ENCODE data around the gene CPEB1.
A peak's percentile ranks its signal among the peaks of the same experiment; 100 is the strongest.

Gene CPEB1

DNA sequence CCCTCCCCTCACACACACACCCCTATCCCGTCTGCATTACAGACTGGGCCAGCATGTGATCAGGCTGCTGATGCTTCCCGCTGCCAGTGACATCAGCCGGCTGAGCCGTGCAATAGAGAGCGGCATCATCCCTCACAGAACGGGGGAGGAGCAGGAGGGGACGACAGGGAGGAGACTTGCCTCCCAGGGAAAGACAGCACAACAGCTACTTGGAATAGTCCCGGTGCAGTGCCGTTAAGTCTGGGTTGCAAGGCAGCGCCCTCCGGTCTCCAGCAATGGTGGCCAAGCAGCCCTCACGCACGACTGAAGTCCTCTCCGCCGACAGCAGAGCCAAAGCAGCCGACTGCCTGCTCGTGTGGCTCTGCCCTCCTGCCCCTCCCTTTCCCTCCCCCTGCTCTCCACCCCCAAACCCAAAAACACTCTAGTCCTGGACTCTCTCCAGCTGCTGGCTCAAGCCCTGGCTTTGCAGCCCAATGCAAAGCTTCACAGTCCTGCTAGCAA is 75.4 kb downstream of the CPEB1 start:
- Histone ChIP-seq H3K9ac (ENCODE audit: low read length in 5 of 5) (peak overlapping the region in 2 of 5 donors; percentile 17 to 52), H3K27me3 (ENCODE audit: control insufficient read depth in 5 of 5, insufficient read depth in 4 of 5, low read length in 5 of 5) (peaks cover 0 to 14% (median 0%) of the 10 kb centered on the region in 5 donors), H3K9me3 (ENCODE audit: control insufficient read depth in 5 of 5, low read length in 5 of 5) (no peaks in the 10 kb centered on the region), H3K27ac (ENCODE audit: low read depth, low read length) (no peak overlapping the region), H3K36me3 (ENCODE audit: control insufficient read depth in 5 of 5, insufficient read depth in 5 of 5, low read length in 5 of 5) (no peaks in the 10 kb centered on the region), H3K4me1 (ENCODE audit: control insufficient read depth in 5 of 5, insufficient read depth in 5 of 5, low read length in 5 of 5) (peaks cover 0 to 15% (median 10%) of the 10 kb centered on the region in 5 donors), H3K4me3 (ENCODE audit: low read depth in 1 of 5, low read length in 5 of 5) (peak overlapping the region; percentile 61 to 83 (median 64))

DNA sequence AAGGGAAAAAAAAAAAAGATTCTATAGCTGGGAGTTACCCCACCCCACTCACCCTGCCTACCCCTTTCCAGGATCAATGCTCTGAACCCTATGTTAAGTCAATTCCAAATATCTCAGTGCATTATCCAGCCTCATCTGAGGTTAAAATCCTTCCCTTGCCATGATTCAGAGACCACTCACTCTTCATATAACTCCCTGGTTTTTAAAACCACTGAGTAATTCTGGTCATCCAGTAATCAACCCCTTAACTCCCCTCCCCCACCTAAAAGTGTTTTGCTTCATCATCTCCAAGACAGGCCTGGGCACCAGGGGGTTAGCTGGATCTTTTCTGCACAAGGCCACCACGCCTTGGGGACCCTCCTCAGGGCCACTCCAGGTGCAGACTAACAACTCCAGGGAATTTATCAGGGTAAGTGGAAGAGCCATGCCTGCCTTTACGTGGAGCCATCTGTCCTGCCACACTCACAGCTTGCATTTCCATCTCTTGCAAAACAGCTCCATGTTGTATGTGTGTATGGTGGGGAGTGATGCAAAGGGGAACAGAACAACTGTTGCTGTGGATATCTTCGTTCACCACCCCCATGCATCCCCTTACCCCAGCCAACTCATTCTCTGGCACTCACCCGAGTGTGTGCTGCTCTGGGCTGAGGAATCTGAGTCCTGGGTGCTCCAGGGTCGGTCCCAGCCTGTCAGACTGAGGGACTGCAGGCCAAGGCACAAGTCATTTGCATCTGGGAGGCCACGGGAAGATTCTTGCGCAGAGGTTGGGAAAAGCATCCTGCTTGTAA is 76.2 kb downstream of the CPEB1 start:
- no peaks in the 10 kb centered on the region for H3K36me3 ChIP-seq (ENCODE audit: control insufficient read depth in 5 of 5, insufficient read depth in 5 of 5, low read length in 5 of 5)
- no peaks in the 10 kb centered on the region for H3K9me3 ChIP-seq (ENCODE audit: control insufficient read depth in 5 of 5, low read length in 5 of 5)
- H3K27ac ChIP-seq (ENCODE audit: low read depth, low read length): no peak overlapping the region
- H3K9ac ChIP-seq (ENCODE audit: low read length in 5 of 5): peak overlapping the region in 1 of 5 donors; percentile 52
- H3K27me3 ChIP-seq (ENCODE audit: control insufficient read depth in 5 of 5, insufficient read depth in 4 of 5, low read length in 5 of 5): peaks cover 0 to 14% (median 0%) of the 10 kb centered on the region in 5 donors
- H3K4me1 ChIP-seq (ENCODE audit: control insufficient read depth in 5 of 5, insufficient read depth in 5 of 5, low read length in 5 of 5): peaks cover 0 to 15% (median 10%) of the 10 kb centered on the region in 5 donors
- H3K4me3 ChIP-seq (ENCODE audit: low read depth in 1 of 5, low read length in 5 of 5): peak overlapping the region in 4 of 5 donors; percentile 4 to 61 (median 14)

DNA sequence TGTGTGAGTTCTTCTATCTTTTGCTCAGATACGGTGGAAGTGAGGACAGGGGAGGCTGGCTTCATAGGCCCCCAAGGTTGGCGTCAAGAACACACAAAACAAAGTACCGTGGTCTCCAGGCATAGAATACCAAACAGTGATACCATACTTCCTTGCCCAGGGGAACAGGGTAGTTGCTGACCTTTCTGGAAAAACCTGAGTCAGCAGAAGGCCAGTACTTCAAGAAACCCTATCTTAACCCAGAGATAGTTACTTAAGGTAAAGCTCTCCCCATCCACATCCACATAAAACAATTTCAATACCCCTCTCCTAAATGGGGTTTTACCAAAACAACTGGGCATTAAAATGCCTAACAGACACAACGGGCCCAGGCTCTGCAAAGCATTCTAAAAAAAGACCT is 77.3 kb downstream of the CPEB1 start:
- H3K27ac ChIP-seq (ENCODE audit: low read depth, low read length): no peak overlapping the region
- H3K36me3 ChIP-seq (ENCODE audit: control insufficient read depth in 5 of 5, insufficient read depth in 5 of 5, low read length in 5 of 5): no peaks in the 10 kb centered on the region
- no peak overlapping the region for H3K4me3 ChIP-seq (ENCODE audit: low read depth in 1 of 5, low read length in 5 of 5)
- H3K9me3 ChIP-seq (ENCODE audit: control insufficient read depth in 5 of 5, low read length in 5 of 5): no peaks in the 10 kb centered on the region
- no peak overlapping the region for H3K9ac ChIP-seq (ENCODE audit: low read length in 5 of 5)
- peaks cover 0 to 14% (median 0%) of the 10 kb centered on the region in 5 donors for H3K27me3 ChIP-seq (ENCODE audit: control insufficient read depth in 5 of 5, insufficient read depth in 4 of 5, low read length in 5 of 5)
- H3K4me1 ChIP-seq (ENCODE audit: control insufficient read depth in 5 of 5, insufficient read depth in 5 of 5, low read length in 5 of 5): peaks cover 0 to 15% (median 10%) of the 10 kb centered on the region in 5 donors

DNA sequence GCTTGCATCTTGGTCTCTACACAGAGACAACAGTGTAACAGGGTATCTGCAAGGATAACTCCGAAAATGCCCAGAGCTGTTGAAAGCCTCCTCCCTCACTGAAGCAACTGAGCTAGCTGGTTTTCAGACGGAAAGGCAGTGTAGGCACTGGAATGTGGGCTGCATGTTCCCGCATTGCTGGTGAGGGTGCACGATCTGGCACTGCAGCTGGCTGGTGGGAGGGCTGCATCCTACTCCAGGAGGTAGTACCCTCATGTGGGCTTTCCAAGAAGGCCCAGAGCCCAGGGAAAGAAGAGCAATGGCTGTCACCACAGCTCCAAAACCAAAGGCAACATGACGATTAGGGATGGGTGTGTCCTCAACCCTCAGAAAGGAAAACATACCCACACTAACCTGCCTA is 78.2 kb downstream of the CPEB1 start:
- Histone ChIP-seq H3K9ac (ENCODE audit: low read length in 5 of 5) (no peak overlapping the region), H3K9me3 (ENCODE audit: control insufficient read depth in 5 of 5, low read length in 5 of 5) (no peaks in the 10 kb centered on the region), H3K27ac (ENCODE audit: low read depth, low read length) (no peak overlapping the region), H3K27me3 (ENCODE audit: control insufficient read depth in 5 of 5, insufficient read depth in 4 of 5, low read length in 5 of 5) (peaks cover 0 to 13% (median 0%) of the 10 kb centered on the region in 5 donors), H3K4me3 (ENCODE audit: low read depth in 1 of 5, low read length in 5 of 5) (no peak overlapping the region), H3K4me1 (ENCODE audit: control insufficient read depth in 5 of 5, insufficient read depth in 5 of 5, low read length in 5 of 5) (peaks cover 0 to 15% (median 10%) of the 10 kb centered on the region in 5 donors), H3K36me3 (ENCODE audit: control insufficient read depth in 5 of 5, insufficient read depth in 5 of 5, low read length in 5 of 5) (no peaks in the 10 kb centered on the region)

DNA sequence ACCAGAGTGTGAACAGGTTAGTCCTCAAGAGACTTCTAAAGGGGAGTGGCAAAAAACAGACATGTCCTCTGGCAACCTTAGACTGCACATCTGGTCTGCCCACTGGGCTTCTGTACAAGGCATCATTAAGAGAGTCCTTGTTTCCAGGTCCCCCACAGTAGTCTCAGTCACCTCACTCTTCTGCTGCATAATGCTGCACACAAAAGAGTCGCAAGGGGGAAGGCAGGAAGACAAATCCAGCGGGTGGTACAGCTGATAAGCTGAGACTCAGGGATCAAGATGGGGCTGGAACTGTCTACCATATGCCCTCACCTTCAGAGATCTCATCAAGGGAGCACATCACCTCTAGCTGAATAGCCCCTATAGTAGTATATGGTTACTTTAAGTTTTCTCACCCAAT is 79.5 kb downstream of the CPEB1 start:
- Histone ChIP-seq H3K27ac (ENCODE audit: low read depth, low read length) (no peak overlapping the region), H3K9me3 (ENCODE audit: control insufficient read depth in 5 of 5, low read length in 5 of 5) (no peaks in the 10 kb centered on the region), H3K9ac (ENCODE audit: low read length in 5 of 5) (no peak overlapping the region)

DNA sequence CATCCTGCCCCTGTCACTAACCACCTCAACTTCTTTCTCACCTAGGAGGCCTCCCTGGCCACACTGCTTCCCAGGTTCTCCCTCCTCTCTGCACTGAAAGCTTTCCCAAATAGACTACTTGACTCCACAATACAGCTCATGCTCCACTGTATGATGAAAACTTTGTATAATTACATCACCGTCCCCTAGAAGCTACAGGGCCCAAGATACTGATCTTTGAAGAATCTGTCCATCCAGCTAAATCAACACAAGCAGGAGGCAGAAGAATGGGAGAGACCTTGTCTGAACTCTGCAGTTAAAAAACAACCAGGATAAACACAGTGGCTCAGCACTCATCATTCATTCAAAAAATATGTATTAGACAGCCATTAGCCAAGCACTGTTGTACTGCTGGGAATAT is 80.5 kb downstream of the CPEB1 start:
- Histone ChIP-seq H3K27ac (ENCODE audit: low read depth, low read length) (no peak overlapping the region), H3K4me1 (ENCODE audit: control insufficient read depth in 5 of 5, insufficient read depth in 5 of 5, low read length in 5 of 5) (peaks cover 0 to 9% (median 4%) of the 10 kb centered on the region in 5 donors), H3K36me3 (ENCODE audit: control insufficient read depth in 5 of 5, insufficient read depth in 5 of 5, low read length in 5 of 5) (no peaks in the 10 kb centered on the region), H3K9me3 (ENCODE audit: control insufficient read depth in 5 of 5, low read length in 5 of 5) (no peaks in the 10 kb centered on the region), H3K27me3 (ENCODE audit: control insufficient read depth in 5 of 5, insufficient read depth in 4 of 5, low read length in 5 of 5) (peaks cover 0 to 4% (median 0%) of the 10 kb centered on the region in 5 donors), H3K4me3 (ENCODE audit: low read depth in 1 of 5, low read length in 5 of 5) (no peak overlapping the region), H3K9ac (ENCODE audit: low read length in 5 of 5) (no peak overlapping the region)

More for the DNA sequence above, 79.5 kb downstream of the CPEB1 start:
- H3K27me3 ChIP-seq (ENCODE audit: control insufficient read depth in 5 of 5, insufficient read depth in 4 of 5, low read length in 5 of 5): peaks cover 0 to 7% (median 0%) of the 10 kb centered on the region in 5 donors
- H3K4me1 ChIP-seq (ENCODE audit: control insufficient read depth in 5 of 5, insufficient read depth in 5 of 5, low read length in 5 of 5): peaks cover 0 to 15% (median 10%) of the 10 kb centered on the region in 5 donors
- H3K36me3 ChIP-seq (ENCODE audit: control insufficient read depth in 5 of 5, insufficient read depth in 5 of 5, low read length in 5 of 5): no peaks in the 10 kb centered on the region
- H3K4me3 ChIP-seq (ENCODE audit: low read depth in 1 of 5, low read length in 5 of 5): no peak overlapping the region

DNA sequence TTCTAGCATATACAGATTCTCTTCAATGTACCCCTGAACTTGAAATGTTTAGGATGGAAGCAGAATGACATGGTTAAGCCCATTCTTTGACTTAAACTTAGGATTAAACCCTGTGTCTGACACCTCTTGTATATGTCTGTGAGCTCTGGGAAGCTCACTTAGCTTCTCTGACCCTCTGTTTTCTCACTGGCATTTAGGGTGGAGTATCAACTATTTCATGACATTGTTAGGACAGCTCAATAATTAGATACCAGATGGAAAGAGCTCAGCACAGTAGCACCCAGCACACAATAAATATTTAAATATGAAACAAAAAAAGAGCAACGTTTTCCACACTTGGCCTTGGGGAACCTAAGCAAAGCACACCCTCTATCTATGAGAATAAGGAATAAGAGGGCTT is 88.7 kb downstream of the CPEB1 start:
- H3K27me3 ChIP-seq (ENCODE audit: control insufficient read depth in 5 of 5, insufficient read depth in 4 of 5, low read length in 5 of 5): no peaks in the 10 kb centered on the region
- H3K4me1 ChIP-seq (ENCODE audit: control insufficient read depth in 5 of 5, insufficient read depth in 5 of 5, low read length in 5 of 5): no peaks in the 10 kb centered on the region
- no peak overlapping the region for H3K4me3 ChIP-seq (ENCODE audit: low read depth in 1 of 5, low read length in 5 of 5)

DNA sequence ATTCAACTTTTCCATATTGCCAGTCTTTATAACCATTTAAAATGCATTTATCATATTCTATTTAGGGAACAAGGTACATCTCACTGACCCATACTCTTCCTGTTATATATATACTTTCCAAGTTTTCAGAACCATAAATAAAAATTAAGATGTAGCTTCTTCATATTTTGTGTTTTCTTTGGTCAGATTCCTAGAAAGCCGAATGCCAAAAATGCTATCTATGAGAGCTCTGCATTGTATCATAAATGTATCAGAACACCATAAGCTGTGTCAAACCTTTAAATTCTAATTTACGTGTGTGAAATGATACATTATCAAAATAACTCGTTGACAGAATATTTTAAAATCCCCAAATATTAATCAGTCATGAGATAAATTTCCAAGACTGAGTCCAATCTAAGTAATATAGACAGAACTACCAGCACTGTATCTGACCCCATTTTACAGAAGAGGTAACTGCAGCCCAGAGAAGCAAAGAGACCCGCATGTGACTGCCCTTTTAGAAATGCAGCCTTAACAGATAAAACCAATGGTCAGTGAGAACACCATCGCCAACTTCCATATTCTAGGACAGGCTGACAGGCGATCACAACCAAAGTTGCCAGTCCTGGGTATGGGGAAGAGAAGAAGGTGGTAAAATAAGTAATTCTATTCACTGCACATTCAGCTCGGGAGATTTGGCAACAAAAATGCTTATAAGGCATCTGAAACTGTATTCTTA is 90.7 kb downstream of the CPEB1 start:
- H3K9me3 ChIP-seq (ENCODE audit: control insufficient read depth in 5 of 5, low read length in 5 of 5): no peaks in the 10 kb centered on the region
- no peaks in the 10 kb centered on the region for H3K4me1 ChIP-seq (ENCODE audit: control insufficient read depth in 5 of 5, insufficient read depth in 5 of 5, low read length in 5 of 5)
- H3K27ac ChIP-seq (ENCODE audit: low read depth, low read length): no peak overlapping the region
- no peak overlapping the region for H3K4me3 ChIP-seq (ENCODE audit: low read depth in 1 of 5, low read length in 5 of 5)
- no peaks in the 10 kb centered on the region for H3K27me3 ChIP-seq (ENCODE audit: control insufficient read depth in 5 of 5, insufficient read depth in 4 of 5, low read length in 5 of 5)
- no peaks in the 10 kb centered on the region for H3K36me3 ChIP-seq (ENCODE audit: control insufficient read depth in 5 of 5, insufficient read depth in 5 of 5, low read length in 5 of 5)
- H3K9ac ChIP-seq (ENCODE audit: low read length in 5 of 5): no peak overlapping the region

More for the DNA sequence above, 88.7 kb downstream of the CPEB1 start:
- Histone ChIP-seq H3K27ac (ENCODE audit: low read depth, low read length) (no peak overlapping the region), H3K36me3 (ENCODE audit: control insufficient read depth in 5 of 5, insufficient read depth in 5 of 5, low read length in 5 of 5) (no peaks in the 10 kb centered on the region), H3K9me3 (ENCODE audit: control insufficient read depth in 5 of 5, low read length in 5 of 5) (no peaks in the 10 kb centered on the region), H3K9ac (ENCODE audit: low read length in 5 of 5) (no peak overlapping the region)

DNA sequence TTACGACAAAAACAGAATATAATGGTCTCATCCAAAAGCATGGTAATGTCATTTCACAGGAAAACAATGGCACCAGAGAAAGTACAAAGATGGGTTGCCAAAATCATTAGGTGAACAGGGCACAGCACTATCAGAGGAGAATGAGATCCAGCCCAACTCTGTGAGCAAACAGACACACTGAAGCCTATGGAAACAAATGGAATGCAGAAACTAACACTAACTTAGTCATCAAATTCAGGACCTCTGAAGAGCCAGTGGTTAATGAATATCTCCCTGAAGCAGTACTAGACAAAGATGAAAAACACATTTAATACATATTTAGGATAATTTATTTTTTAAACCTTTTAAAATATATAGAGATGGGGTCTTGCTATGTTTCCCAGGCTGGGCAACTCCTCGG is 92.3 kb downstream of the CPEB1 start:
- no peaks in the 10 kb centered on the region for H3K4me1 ChIP-seq (ENCODE audit: control insufficient read depth in 5 of 5, insufficient read depth in 5 of 5, low read length in 5 of 5)
- no peaks in the 10 kb centered on the region for H3K27me3 ChIP-seq (ENCODE audit: control insufficient read depth in 5 of 5, insufficient read depth in 4 of 5, low read length in 5 of 5)
- H3K27ac ChIP-seq (ENCODE audit: low read depth, low read length): no peak overlapping the region
- no peaks in the 10 kb centered on the region for H3K36me3 ChIP-seq (ENCODE audit: control insufficient read depth in 5 of 5, insufficient read depth in 5 of 5, low read length in 5 of 5)
- H3K9ac ChIP-seq (ENCODE audit: low read length in 5 of 5): no peak overlapping the region
- no peak overlapping the region for H3K4me3 ChIP-seq (ENCODE audit: low read depth in 1 of 5, low read length in 5 of 5)
- H3K9me3 ChIP-seq (ENCODE audit: control insufficient read depth in 5 of 5, low read length in 5 of 5): no peaks in the 10 kb centered on the region

DNA sequence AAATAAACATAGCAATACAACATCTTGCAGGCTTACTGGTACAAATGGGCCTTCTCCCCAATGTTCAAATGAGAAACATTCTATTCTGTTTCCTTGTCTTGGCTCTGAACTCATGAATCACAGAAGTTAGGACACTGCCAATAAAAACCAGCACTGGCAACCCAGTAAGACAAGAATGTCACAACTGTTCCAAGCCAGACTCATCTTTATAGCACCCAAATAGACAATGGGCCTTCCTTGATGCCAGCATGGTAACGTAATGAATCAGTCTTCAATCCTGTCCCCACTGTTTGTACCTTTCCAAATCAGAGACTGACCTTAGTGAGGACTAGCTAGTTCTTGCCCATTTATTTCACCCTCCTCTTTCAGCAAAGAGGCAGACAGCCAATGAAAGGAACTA is 92.8 kb downstream of the CPEB1 start:
- H3K27ac ChIP-seq (ENCODE audit: low read depth, low read length): no peak overlapping the region
- H3K9ac ChIP-seq (ENCODE audit: low read length in 5 of 5): no peak overlapping the region
- H3K9me3 ChIP-seq (ENCODE audit: control insufficient read depth in 5 of 5, low read length in 5 of 5): no peaks in the 10 kb centered on the region
- H3K27me3 ChIP-seq (ENCODE audit: control insufficient read depth in 5 of 5, insufficient read depth in 4 of 5, low read length in 5 of 5): no peaks in the 10 kb centered on the region
- H3K36me3 ChIP-seq (ENCODE audit: control insufficient read depth in 5 of 5, insufficient read depth in 5 of 5, low read length in 5 of 5): no peaks in the 10 kb centered on the region
- H3K4me1 ChIP-seq (ENCODE audit: control insufficient read depth in 5 of 5, insufficient read depth in 5 of 5, low read length in 5 of 5): no peaks in the 10 kb centered on the region
- no peak overlapping the region for H3K4me3 ChIP-seq (ENCODE audit: low read depth in 1 of 5, low read length in 5 of 5)

Measured in subcutaneous abdominal adipose tissue (tissue), 5 donors.